Measurements from ENCODE around the gene OGA. TPM values are rescaled to one million over a fixed set of nuclear protein-coding genes. Genes with fewer than 3 reads are reported as not detected.

The OGA gene
- total and polyA plus RNA-seq, 9 of the 15 experiments (the other 6 are each of a cell fraction or from before 2014, with no cell fraction given), result 13.5 to 73.5 (median 59.5) TPM

DNA sequence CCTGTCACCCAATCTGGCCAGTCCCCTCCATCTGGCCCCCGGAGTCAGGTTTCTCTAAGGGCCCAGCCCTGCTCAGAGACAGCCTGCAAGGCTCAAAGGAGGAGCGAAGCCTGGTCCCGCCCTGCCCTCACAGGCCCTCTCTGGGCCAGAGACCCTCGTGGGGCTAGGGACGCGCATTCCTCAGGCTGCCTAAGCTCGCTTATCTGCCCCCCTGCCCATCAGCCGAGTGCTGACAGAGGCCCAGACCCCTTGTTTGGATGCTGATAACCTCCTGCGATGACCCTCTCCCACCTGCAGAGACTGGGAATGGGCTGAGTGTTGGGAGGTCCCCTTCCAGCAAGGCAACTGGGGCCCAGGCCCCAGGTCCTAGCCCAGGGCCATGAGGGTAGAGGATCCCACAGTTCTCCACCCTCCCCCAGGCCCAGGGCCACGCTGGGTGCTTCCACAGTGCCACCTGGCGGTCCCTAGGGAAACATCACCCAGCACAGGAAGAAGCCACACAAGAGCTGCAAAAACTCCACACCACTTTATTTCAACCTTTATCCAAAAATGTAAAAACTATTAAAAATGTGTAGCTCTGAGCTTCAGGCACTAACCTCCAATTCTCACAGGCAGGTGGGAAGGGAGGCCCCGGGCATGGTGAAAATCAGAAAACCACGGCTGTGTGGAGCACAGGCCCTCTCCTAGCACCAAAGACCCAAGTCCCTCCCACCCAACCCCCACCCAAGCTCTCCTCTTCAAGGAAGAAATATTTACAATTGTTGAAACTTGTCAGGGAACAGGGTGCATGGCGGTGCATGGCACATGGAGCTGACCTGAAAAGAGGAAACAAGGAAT, 37.2 kb downstream of the OGA start:
- peak; percentile 74 for FAIRE-seq
- in situ Hi-C loops (cut with MboI), result loop anchor here (5.0 kb wide), 1 partner anchor 174 kb away; no protein-coding TSS in a partner anchor
- TF ChIP-seq ZNF384 (IDR thresholded peaks at IDR 0.05; ENCODE audit: low read depth, low read length) (0 out of 2 replicates have a peak, but pooled peaks have one; percentile 13), RAD21 (CRISPR knock-in tag; conservative IDR thresholded peaks at IDR 0.05 in 1 of 2, IDR thresholded peaks at IDR 0.05 in 1 of 2) (peak; percentile 84 to 92), ZC3H4 (CRISPR knock-in tag; IDR thresholded peaks at IDR 0.05; ENCODE audit: borderline replicate concordance) (no peak), CBX3 (IDR thresholded peaks at IDR 0.05; ENCODE audit: borderline replicate concordance in 1 of 2, low read length in 2 of 2) (no peak), RB1 (IDR thresholded peaks at IDR 0.05; ENCODE audit: low read depth) (0 out of 2 replicates have a peak, but pooled peaks have one; percentile 62), PKNOX1 (IDR thresholded peaks at IDR 0.05) (no peak), BRD9 (IDR thresholded peaks at IDR 0.05; ENCODE audit: low read depth, partially characterized antibody) (no peak), PTRF (tag; IDR thresholded peaks at IDR 0.05) (no peak), TBL1XR1 (IDR thresholded peaks at IDR 0.05; ENCODE audit: low read length in 2 of 2) (no peak), TSC22D4 (tag; IDR thresholded peaks at IDR 0.05) (no peak), KLF16 (IDR thresholded peaks at IDR 0.05) (0 out of 2 replicates have a peak, but pooled peaks have one; percentile 19), ADNP (tag; IDR thresholded peaks at IDR 0.05) (no peak), STAG1 (CRISPR knock-in tag; IDR thresholded peaks at IDR 0.05; ENCODE audit: borderline replicate concordance) (peak; percentile 67; the same call in 1 of the 2 replicates), JUND (IDR thresholded peaks at IDR 0.05; ENCODE audit: borderline replicate concordance, low read depth, low read length) (0 out of 2 replicates have a peak, but pooled peaks have one; percentile 21), JUND (tag; IDR thresholded peaks at IDR 0.05; ENCODE audit: borderline replicate concordance, low read depth, low read length) (no peak), BMI1 (IDR thresholded peaks at IDR 0.05; ENCODE audit: low read length) (no peak), CTCF (IDR thresholded peaks at IDR 0.05 in 2 of 3, conservative IDR thresholded peaks at IDR 0.05 in 1 of 3; ENCODE audit: insufficient read depth in 2 of 3, low read depth in 1 of 3, low read length in 3 of 3) (peak; percentile 82 to 86 (median 83)), ZNF830 (CRISPR knock-in tag; IDR thresholded peaks at IDR 0.05) (no peak), ZKSCAN1 (IDR thresholded peaks at IDR 0.05; ENCODE audit: low read depth, low read length) (no peak)

More for the DNA sequence above, 37.2 kb downstream of the OGA start:
- ChIA-PET POLR2A (interaction anchor here (0.6 to 1.1 kb wide), 6 partner anchors 13 to 714 kb away, joined by 3 to 7 read pairs (median 4); partner anchors contain the start of genes DPCD and POLL), CTCF (ENCODE audit: low intra/inter-chr PET ratio) (interaction anchor here (0.6 to 2.6 kb wide), 4 partner anchors 165 to 567 kb away, joined by 3 to 32 read pairs (median 4); no protein-coding TSS in a partner anchor)
- no TSS peak for BruUV-seq (replicated peaks)
- no peaks in the 10 kb centered on the region for H3K9me1 ChIP-seq (ENCODE audit: control insufficient read depth, insufficient read depth, low read length)
- H3K27me3 ChIP-seq (ENCODE audit: control insufficient read depth in 2 of 2, insufficient read depth in 2 of 2, low read length in 2 of 2), result no peaks in the 10 kb centered on the region
- H3K9ac ChIP-seq (ENCODE audit: insufficient read depth in 1 of 2, low read depth in 2 of 2, low read length in 2 of 2), result peak overlapping the region in 1 of 2 experiments; percentile 75; a peak in 2 of 4 replicates
- H3K4me1 ChIP-seq (replicated peaks in 1 of 2; ENCODE audit: control insufficient read depth in 2 of 2, insufficient read depth in 2 of 2, low read length in 2 of 2), result peaks cover 17 to 50% of the 10 kb centered on the region in 2 experiments
- H3K79me2 ChIP-seq (ENCODE audit: control insufficient read depth, insufficient read depth, low read length), result peaks cover 21% of the 10 kb centered on the region
- peaks cover 11% of the 10 kb centered on the region for H4K20me1 ChIP-seq (replicated peaks; ENCODE audit: control insufficient read depth, insufficient read depth, low read length)
- H3K27ac ChIP-seq (ENCODE audit: extremely low read depth, low read depth, low read length), result no peak overlapping the region
- 55% methylated on average over 4 of the region's 14 CpGs for WGBS (ENCODE audit: insufficient coverage, low coverage, missing lambda C conversion rate)
- H3K36me3 ChIP-seq (ENCODE audit: control insufficient read depth, insufficient read depth, low read length), result peaks cover 39% of the 10 kb centered on the region
- DNase-seq (ENCODE audit: extremely low read depth in 1 of 4, low spot score in 3 of 4), result peak; percentile 74 to 79 (median 77)
- H3K9me3 ChIP-seq (replicated peaks; ENCODE audit: control insufficient read depth, insufficient read depth, low read depth, low read length), result no peaks in the 10 kb centered on the region
- no peak overlapping the region for H3K4me2 ChIP-seq (ENCODE audit: insufficient read depth, low read length)
- peak; percentile 78 for ATAC-seq
- no peak overlapping the region for H2AFZ ChIP-seq (ENCODE audit: low read depth, low read length)
- no peak overlapping the region for H3K4me3 ChIP-seq
- intact Hi-C loops (cut with micrococcal nuclease), result loop anchor here (1.0 to 5.0 kb wide), 3 partner anchors 179 to 569 kb away; no protein-coding TSS in a partner anchor

Measured in K562 (cell line).